ENCODE results near the gene SLC6A6.
"Not testable (repeated sequence)": the region's sequence is repeated elsewhere in the genome, so short reads cannot be mapped to it uniquely, and the experiment has no call there.

SLC6A6 gene

GRCh38 chr3:14435175-14436014 lies 33.0 kb downstream of the SLC6A6 start:
- DNase-seq (ENCODE audit: low read depth in 2 of 2) = no peak

- no peak for DNase-seq (ENCODE audit: low read depth in 2 of 2)
These were observed 34.5 kb downstream of the SLC6A6 start for GRCh38 chr3:14436954-14437281.

DNA sequence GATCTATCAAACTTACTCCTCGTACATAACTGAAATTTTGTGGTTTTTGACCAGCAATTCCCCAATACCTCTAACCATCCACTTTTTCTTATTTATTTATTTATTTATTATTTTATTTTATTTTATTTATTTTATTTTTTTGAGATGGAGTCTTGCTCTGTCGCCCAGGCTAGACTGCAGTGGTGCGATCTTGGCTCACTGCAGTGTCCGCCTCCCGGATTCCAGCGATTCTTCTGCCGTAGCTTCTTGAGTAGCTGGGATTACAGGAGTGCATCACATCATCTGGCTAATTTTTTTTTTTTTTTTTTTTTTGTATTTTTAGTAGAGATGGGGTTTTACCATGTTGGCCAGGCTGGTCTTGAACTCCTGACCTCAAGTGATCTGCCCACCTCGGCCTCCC lies 35.3 kb downstream of the SLC6A6 start:
- not testable (repeated sequence) for DNase-seq (ENCODE audit: low read depth in 2 of 2)

DNA sequence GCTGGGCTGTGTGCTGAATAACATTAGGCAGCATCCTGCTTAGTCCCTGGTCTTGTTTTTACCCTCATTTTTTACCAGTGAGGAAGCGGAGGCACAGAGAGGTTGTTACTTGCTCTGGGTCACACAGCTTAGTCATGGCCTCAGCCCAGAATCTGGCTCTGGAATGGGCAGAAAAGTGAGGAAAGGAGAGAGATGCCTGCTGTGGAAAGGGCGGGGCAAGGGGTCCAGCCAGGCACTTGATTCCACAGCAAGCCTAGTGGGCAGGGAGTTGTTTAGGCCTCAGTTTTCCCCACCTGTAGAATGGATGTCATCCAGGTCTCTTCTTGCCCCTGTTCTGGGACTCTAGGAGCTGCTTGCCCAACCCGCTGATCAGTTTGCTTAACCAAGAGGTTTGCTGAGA lies 35.9 kb downstream of the SLC6A6 start:
- no peak for DNase-seq (ENCODE audit: low read depth in 2 of 2)

GRCh38 chr3:14438929-14439328 lies 36.5 kb downstream of the SLC6A6 start:
- no peak for DNase-seq (ENCODE audit: low read depth in 2 of 2)

DNA sequence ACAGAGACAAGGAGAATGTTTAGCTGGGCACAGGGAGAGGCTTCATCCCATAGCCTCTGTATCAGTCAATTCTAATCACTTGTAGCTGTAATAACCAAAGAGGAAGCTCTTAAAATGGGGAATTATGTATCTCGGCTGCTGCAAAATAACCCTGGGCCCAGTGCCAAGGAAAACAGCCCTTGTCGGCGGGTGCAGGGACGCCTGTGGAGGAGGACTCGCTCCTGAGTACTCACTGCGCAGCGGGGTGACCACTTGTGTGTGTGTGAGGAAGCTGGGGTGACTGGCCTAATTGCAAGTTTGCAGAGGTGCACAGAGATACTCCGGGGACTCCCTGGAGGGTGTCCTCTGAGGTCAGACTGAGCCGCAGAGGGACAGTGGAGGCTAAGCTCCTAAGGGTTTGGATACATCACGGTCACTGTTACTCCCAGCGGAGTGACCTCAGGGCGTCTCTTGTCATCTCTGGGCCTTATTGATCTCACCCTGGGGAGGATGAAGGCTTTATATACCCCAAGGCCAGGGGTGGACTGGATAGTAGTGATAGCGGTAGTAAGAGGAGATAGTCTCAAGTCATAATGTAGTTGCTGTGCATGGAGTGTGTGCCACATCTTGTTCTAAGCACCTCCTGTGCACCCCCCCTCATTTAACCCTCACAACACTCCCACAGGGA lies 37.2 kb downstream of the SLC6A6 start:
- DNase-seq (ENCODE audit: low read depth in 2 of 2) = no peak

GRCh38 chr3:14440168-14440518 lies 37.7 kb downstream of the SLC6A6 start:
- DNase-seq (ENCODE audit: low read depth in 2 of 2) = no peak

- DNase-seq (ENCODE audit: low read depth in 2 of 2) = no peak
These were observed 38.3 kb downstream of the SLC6A6 start for GRCh38 chr3:14440531-14441239.

DNA sequence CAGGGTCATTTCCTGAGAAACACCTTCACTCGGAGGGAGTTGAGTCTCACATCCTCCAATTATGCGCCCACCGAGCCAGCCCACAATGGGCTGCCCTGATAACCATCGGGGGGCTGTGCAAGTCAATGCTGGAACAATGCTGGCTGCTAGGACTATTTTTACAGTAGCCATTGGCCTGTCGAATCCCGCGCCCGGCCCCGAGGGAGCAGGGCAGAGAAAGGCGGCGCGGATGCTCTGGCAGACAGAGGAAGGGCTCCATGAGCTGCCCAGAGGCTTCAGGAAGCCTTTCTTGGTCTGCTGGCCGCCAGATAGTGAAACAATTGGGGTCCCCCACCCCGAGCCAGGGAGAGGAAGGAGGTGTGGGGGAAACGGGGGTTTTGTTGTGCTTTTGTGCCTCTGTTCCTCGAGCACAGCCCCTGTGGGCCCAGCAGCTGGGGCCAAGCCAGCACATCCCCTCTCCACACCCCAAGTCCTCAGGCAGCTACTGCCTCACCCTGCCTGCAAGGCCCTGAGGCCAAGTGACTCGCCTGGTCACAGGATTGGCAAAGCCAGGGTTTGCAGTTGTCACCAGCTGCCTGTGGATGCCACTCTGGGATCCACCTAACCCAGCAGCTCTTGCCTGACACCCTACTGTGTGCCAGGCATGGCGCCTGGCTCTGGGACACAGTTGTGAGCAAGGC lies 39.0 kb downstream of the SLC6A6 start:
- DNase-seq (ENCODE audit: low read depth in 2 of 2) = no peak

DNA sequence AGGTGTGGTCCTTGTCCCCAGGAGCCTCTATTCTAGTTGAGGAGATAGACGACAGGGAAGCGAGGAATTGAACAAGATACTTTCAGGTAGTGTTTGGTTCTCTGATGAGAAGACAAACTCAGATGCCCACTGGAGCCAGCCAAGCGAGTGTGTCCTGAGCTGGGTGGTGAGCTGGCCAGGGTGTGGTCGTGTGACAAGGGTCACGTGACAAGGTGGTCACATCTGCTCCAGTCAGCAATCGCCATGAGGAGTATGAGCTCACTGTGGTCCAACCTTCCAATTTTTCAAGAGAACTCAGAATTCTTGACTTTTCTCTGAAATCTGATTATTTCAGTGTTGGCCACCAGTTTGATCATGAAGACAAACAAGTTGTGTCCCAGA lies 39.5 kb downstream of the SLC6A6 start:
- no peak for DNase-seq (ENCODE audit: low read depth in 2 of 2)

GRCh38 chr3:14444380-14444779 lies 42.0 kb downstream of the SLC6A6 start:
- no peak for DNase-seq (ENCODE audit: low read depth in 2 of 2)

DNA sequence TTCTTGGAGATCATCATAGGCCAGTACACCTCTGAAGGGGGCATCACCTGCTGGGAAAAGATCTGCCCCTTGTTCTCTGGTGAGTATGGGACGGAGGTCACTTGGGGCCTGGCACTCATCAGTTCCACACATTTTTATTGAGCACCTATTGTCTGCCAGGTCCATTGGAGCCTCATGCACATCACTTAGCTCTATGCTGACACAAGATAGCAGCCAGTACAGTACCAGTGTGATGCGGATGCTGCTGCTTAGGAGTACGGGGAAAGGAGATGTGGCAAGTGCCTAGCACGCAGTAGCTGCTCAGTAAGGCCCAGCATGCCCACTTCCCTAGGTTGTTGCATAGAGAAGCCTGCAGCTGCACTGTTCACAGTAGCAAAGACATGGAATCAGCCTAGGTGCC lies 43.4 kb downstream of the SLC6A6 start:
- DNase-seq (ENCODE audit: low read depth in 2 of 2) = no peak

DNA sequence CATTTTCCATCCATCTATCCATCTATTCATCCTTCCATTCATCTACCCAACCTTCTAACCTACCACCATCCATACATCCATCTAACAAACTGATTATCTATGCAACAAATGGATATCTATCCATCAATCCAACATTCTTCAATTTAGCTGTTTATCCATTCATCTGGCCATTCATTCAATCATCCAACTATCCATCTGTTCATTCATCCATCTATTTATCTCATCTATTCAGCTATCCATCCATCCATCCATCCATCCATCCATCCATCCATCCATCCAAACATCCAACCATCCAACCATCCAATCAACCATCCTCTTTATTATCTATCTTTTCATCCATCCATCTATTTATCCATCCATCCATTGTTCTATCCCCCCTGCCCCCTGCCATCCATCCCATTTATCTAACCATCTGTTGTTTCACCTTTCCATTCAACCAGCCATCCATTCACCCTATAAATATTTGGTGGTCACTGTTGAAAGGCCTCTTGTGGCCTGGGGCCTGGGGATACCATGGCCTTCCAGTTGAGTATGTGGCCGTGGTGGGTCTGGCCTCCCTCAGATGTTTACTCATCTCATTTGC lies 44.7 kb downstream of the SLC6A6 start:
- no peak for DNase-seq (ENCODE audit: low read depth in 2 of 2)

DNA sequence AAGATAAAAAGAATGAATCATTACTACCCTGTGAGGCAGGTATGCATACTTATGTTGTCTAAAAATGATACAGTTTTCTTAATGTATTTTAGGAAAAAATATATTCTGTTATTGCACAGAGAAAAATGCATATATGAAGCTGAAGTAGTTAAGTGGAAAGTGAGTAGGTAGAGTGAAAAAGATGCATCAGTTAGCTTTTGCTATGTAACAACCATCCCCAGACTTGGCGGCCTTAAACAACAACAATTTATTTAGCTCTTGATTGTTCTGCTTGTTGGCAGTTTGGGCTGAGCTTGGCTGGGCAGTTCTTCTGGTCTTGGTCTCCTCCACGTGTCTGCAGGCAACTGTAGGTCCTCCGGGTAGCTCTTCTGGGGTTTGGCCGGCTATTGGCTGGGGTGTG lies 45.7 kb downstream of the SLC6A6 start:
- DNase-seq (ENCODE audit: low read depth in 2 of 2) = no peak

DNA sequence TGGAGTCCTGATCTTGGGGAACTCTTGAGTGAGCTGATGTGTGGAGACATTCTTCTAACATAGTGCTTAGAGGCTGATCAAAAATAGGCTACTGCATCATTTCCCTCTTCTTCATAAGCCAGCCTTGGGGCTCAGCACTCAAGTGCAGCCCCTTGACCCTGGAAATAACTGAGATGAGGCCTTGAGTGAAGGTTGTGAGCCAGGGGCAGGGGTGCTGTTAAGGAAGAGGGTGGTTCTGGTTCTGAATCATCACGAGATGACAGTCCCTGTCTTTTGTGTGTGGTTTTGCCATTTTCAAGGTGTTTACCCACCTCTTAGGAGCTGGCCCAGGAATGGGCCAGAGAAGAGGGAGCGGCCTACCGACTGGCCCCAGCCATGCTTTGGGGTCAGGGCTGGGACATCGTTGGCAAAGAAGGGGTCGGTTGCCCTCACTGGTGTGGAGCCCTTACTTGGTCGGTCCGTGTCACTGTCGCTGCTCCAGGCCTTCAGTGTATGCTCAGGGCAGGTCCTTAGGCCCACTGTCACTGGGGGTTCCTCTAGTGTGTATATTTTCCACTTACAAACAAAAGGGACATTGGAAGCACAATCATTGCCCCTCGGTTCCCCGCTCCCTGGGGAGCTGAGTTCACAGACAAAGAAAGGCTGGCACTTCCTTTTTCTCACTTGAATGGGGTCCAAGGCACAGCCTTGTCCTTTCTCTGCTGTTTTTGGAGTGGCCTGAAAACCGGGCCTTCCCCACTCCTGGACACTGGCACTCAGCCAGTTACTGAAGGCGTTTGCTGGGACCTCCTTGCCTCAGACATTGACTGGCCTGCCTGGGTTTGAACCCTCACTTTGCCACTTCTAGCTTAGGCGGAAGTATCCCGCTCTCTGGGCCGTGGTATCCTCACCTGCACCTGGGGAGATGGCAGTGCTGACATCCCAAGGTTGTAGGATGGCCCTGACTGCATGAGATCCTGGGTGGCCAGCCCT lies 46.6 kb downstream of the SLC6A6 start:
- no peak for DNase-seq (ENCODE audit: low read depth in 2 of 2)

DNA sequence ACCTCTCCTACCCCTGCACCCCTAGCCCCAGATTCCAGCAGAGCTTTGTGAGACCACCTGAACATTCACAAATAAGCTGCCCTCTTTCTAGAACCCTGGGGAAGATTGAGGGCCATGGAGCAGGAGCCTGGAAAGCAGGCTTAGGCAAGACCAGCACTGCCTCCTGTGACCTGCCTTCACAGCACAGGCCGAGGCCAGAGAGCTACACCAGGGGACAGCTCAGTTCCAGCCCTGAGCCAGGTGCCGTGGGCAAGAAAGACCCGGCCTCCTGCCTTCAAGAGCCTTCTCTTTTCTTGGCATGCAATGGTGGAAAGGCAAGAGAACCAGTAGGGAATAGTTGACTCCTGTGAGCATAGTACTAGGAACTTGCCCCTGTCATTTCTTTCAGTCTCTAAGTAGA lies 48.1 kb downstream of the SLC6A6 start:
- DNase-seq (ENCODE audit: low read depth in 2 of 2) = no peak

DNA sequence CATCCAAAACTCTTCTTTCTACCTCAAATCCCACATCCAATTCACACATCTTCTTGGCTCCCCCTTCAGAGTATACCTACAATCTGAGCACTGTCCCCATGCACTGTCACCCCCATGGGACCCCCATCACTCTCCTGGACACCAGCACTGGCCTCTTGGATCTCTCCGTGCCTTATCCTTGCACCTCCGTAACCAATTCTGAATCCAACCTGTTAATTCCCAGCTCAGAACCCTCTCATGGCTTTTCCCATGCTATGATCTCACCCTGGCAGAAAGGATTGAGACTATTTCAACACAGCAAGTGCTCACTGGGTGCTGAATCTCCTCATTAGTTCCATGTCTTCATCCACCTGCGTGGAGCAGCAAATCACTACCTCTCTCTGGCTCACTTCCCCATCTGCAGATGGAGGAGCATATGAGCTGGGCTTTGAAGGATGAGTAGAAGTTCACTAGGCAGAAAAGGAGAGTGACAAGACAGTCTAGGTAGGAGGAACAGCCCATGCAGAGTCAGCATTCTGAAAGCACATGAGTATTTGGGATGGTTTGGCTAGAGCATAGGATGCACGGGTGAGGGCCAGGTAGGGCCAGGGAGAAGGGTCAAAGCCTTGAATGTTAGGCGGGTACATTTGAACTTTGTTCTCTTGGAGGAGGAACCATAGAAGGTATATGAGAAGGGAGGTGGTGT lies 48.7 kb downstream of the SLC6A6 start:
- DNase-seq (ENCODE audit: low read depth in 2 of 2) = no peak

DNA sequence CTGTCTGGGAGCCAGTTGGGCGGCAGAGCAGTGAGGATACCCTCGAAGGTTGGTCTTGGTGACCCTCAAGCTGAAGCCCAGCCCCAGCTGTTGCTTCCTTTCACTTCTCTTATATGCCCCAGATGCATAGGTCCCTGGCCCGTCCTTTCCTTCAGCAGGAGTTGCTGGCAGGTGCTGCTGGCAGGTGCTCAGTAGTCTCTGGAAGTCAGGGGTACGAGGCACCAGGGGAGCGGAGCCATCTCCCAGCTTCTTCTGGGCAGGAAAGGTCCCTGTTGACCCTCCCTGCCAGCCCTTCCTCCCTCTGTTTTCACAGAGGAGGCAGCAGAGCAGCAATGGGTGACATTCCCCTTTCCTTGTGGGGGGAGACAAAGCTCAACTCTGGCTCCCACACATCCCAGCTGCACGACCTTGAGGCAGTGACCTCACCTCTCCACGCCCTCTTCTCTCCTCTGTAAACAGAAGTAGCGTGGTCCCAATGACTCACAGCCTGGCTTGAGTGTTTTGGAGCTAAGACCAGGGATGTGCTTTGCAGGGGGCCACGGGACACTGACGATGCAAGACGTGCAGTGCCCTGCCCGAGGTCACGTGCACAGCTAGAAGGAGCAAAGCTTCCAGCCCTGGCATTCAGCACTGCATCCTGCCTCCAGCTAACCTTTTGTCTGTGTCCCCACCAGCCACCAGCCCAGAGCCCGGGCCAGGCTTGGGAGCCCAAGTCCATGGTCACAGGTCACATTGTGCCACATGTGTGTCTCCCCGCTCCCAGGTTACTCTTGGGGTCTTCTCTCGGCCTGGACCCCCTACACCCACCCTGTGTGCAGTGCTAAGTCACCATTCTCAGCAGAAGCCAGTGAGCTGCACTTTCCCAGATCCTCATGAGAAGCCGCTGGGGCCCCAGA lies 49.7 kb downstream of the SLC6A6 start:
- DNase-seq (ENCODE audit: low read depth in 2 of 2) = no peak

All from activated CD8-positive, alpha-beta memory T cell treated with anti-CD3 and anti-CD28 coated beads for 4 hours (primary cell).